Measurements from ENCODE around the gene RAPGEF1.

The RAPGEF1 gene

GRCh38 chr9:131678499-131679111 is 61.3 kb downstream of the RAPGEF1 start:
- no peak for TF ChIP-seq EZH2phosphoT487 (IDR thresholded peaks at IDR 0.05; ENCODE audit: low read length)
- no peak for TF ChIP-seq EZH2 (optimal IDR thresholded peaks at IDR 0.05; ENCODE audit: low read depth, low read length)
- TF ChIP-seq CTCF (IDR thresholded peaks at IDR 0.05; ENCODE audit: low read length): no peak
- Histone ChIP-seq H3K4me3 (ENCODE audit: low read length) (peak overlapping the region; percentile 56; the same call in 1 of the 2 replicates), H3K4me1 (ENCODE audit: low read length) (peaks cover 50% of the 10 kb centered on the region)

GRCh38 chr9:131677444-131678180 is 62.3 kb downstream of the RAPGEF1 start:
- H3K9ac ChIP-seq (ENCODE audit: low read length): peak overlapping the region; percentile 92
- H4K20me1 ChIP-seq (ENCODE audit: insufficient read depth, low read length): no peaks in the 10 kb centered on the region

More at GRCh38 chr9:131678499-131679111, 61.3 kb downstream of the RAPGEF1 start:
- DNase-seq: peak; percentile 96
- Histone ChIP-seq H3K9ac (ENCODE audit: low read length) (peak overlapping the region; percentile 92), H3K27me3 (replicated peaks; ENCODE audit: insufficient read depth, low read length) (no peaks in the 10 kb centered on the region), H2AFZ (ENCODE audit: low read length) (no peak overlapping the region), H3F3A (ENCODE audit: insufficient read depth, low read length) (peaks cover 45% of the 10 kb centered on the region), H3K9me3 (replicated peaks; ENCODE audit: insufficient read depth, low read length) (no peaks in the 10 kb centered on the region), H3K79me2 (ENCODE audit: low read length) (peaks cover 82% of the 10 kb centered on the region), H3K36me3 (replicated peaks; ENCODE audit: insufficient read depth, low read length) (no peaks in the 10 kb centered on the region), H3K27ac (ENCODE audit: low read length) (peak overlapping the region; percentile 99), H3K4me2 (ENCODE audit: low read depth, low read length) (peak overlapping the region; percentile 93), H4K20me1 (ENCODE audit: insufficient read depth, low read length) (no peaks in the 10 kb centered on the region), H3K9me2 (replicated peaks; ENCODE audit: insufficient read depth, low read length) (no peaks in the 10 kb centered on the region)

GRCh38 chr9:131677049-131677443 is 62.8 kb downstream of the RAPGEF1 start:
- peak overlapping the region; percentile 56 for H3K4me3 ChIP-seq (ENCODE audit: low read length)
- H4K20me1 ChIP-seq (ENCODE audit: insufficient read depth, low read length): no peaks in the 10 kb centered on the region
- H3K27ac ChIP-seq (ENCODE audit: low read length): peak overlapping the region; percentile 99

More at GRCh38 chr9:131677444-131678180, 62.3 kb downstream of the RAPGEF1 start:
- Histone ChIP-seq H3K4me2 (ENCODE audit: low read depth, low read length) (peak overlapping the region; percentile 93), H3K4me1 (ENCODE audit: low read length) (peaks cover 54% of the 10 kb centered on the region), H3K4me3 (ENCODE audit: low read length) (peak overlapping the region; percentile 56), H3F3A (ENCODE audit: insufficient read depth, low read length) (peaks cover 45% of the 10 kb centered on the region), H3K27ac (ENCODE audit: low read length) (peak overlapping the region; percentile 99), H3K36me3 (replicated peaks; ENCODE audit: insufficient read depth, low read length) (no peaks in the 10 kb centered on the region), H3K9me2 (replicated peaks; ENCODE audit: insufficient read depth, low read length) (no peaks in the 10 kb centered on the region), H3K27me3 (replicated peaks; ENCODE audit: insufficient read depth, low read length) (no peaks in the 10 kb centered on the region), H3K9me3 (replicated peaks; ENCODE audit: insufficient read depth, low read length) (no peaks in the 10 kb centered on the region), H2AFZ (ENCODE audit: low read length) (no peak overlapping the region), H3K79me2 (ENCODE audit: low read length) (peaks cover 82% of the 10 kb centered on the region)
- TF ChIP-seq EZH2phosphoT487 (IDR thresholded peaks at IDR 0.05; ENCODE audit: low read length) (no peak), CTCF (IDR thresholded peaks at IDR 0.05; ENCODE audit: low read length) (no peak), EZH2 (optimal IDR thresholded peaks at IDR 0.05; ENCODE audit: low read depth, low read length) (no peak)
- DNase-seq: peak; percentile 80

More at GRCh38 chr9:131677049-131677443, 62.8 kb downstream of the RAPGEF1 start:
- TF ChIP-seq EZH2 (optimal IDR thresholded peaks at IDR 0.05; ENCODE audit: low read depth, low read length) (no peak), EZH2phosphoT487 (IDR thresholded peaks at IDR 0.05; ENCODE audit: low read length) (no peak), CTCF (IDR thresholded peaks at IDR 0.05; ENCODE audit: low read length) (no peak)
- DNase-seq: no peak
- Histone ChIP-seq H3F3A (ENCODE audit: insufficient read depth, low read length) (peaks cover 45% of the 10 kb centered on the region), H3K4me2 (ENCODE audit: low read depth, low read length) (peak overlapping the region; percentile 93), H3K79me2 (ENCODE audit: low read length) (peaks cover 82% of the 10 kb centered on the region), H3K36me3 (replicated peaks; ENCODE audit: insufficient read depth, low read length) (no peaks in the 10 kb centered on the region), H3K4me1 (ENCODE audit: low read length) (peaks cover 54% of the 10 kb centered on the region), H3K9ac (ENCODE audit: low read length) (peak overlapping the region; percentile 92), H3K9me3 (replicated peaks; ENCODE audit: insufficient read depth, low read length) (no peaks in the 10 kb centered on the region), H3K27me3 (replicated peaks; ENCODE audit: insufficient read depth, low read length) (no peaks in the 10 kb centered on the region), H3K9me2 (replicated peaks; ENCODE audit: insufficient read depth, low read length) (no peaks in the 10 kb centered on the region), H2AFZ (ENCODE audit: low read length) (no peak overlapping the region)
